ENCODE measurements around the gene MAP3K8. TPM values are rescaled to one million over a fixed set of nuclear protein-coding genes. Genes with fewer than 3 reads are reported as not detected.

Gene MAP3K8
- polyA plus RNA-seq, 3 donors: 54.5 to 206 (median 59.2) TPM

- peaks cover 61% of the 10 kb centered on the region for H3K4me1 Mint-ChIP-seq
- H3K4me2 ChIP-seq (replicated peaks; ENCODE audit: extremely low read depth, low read length, poor library complexity, severe bottlenecking): peak overlapping the region; percentile 84
Measured at GRCh38 chr10:30436191-30436611, 2.2 kb downstream of the MAP3K8 start.

GRCh38 chr10:30436671-30437030 is 2.7 kb downstream of the MAP3K8 start:
- Mint-ChIP-seq H3K4me1 (peaks cover 58% of the 10 kb centered on the region), H3K4me3 (peak overlapping the region; percentile 98), H3K9me3 (no peaks in the 10 kb centered on the region), H3K27ac (peak overlapping the region; percentile 53 to 98 (median 79)), H3K36me3 (peaks cover 55 to 58% of the 10 kb centered on the region in 2 donors), H3K27me3 (ENCODE audit: low read depth in 3 of 3) (peaks cover 0 to 2% (median 0%) of the 10 kb centered on the region in 3 donors)
- peak overlapping the region; percentile 100 for H3K9ac ChIP-seq (ENCODE audit: insufficient read depth, low read length, poor library complexity, severe bottlenecking)
- H4K20me1 ChIP-seq (ENCODE audit: insufficient read depth, low read length): peaks cover 73% of the 10 kb centered on the region
- peaks cover 26 to 45% of the 10 kb centered on the region in 2 donors for H3K36me3 ChIP-seq (replicated peaks in 1 of 2; ENCODE audit: control insufficient read depth in 1 of 2, insufficient read depth in 2 of 2, low read length in 2 of 2)
- TF ChIP-seq CTCF (IDR thresholded peaks at IDR 0.05): no peak
- intact Hi-C loops (cut with micrococcal nuclease): loop anchor here in 1 of 2 donors (5.0 kb wide), 1 partner anchor 56 kb away; no protein-coding TSS in a partner anchor
- no peaks in the 10 kb centered on the region for H3K27me3 ChIP-seq (ENCODE audit: control insufficient read depth in 2 of 2, insufficient read depth in 2 of 2, low read length in 2 of 2)
- peak overlapping the region; percentile 84 for H3K4me2 ChIP-seq (replicated peaks; ENCODE audit: extremely low read depth, low read length, poor library complexity, severe bottlenecking)
- peaks cover 41 to 66% of the 10 kb centered on the region in 2 donors for H3K4me1 ChIP-seq (ENCODE audit: control insufficient read depth in 1 of 2, insufficient read depth in 2 of 2, low read length in 2 of 2)
- H3K79me2 ChIP-seq (ENCODE audit: insufficient read depth, low read length): peaks cover 72% of the 10 kb centered on the region
- H3K27ac ChIP-seq (ENCODE audit: low read depth in 1 of 2, low read length in 2 of 2): peak overlapping the region in 1 of 2 donors; percentile 74
- no peak for DNase-seq
- no peaks in the 10 kb centered on the region for H3K9me3 ChIP-seq (replicated peaks in 1 of 2; ENCODE audit: control insufficient read depth in 1 of 2, insufficient read depth in 1 of 2, low read length in 2 of 2)
- no peak overlapping the region for H2AFZ ChIP-seq (ENCODE audit: insufficient read depth, low read depth, low read length, poor library complexity, severe bottlenecking)
- peak overlapping the region; percentile 21 to 100 (median 97) for H3K4me3 ChIP-seq (replicated peaks in 1 of 3; ENCODE audit: low read depth in 2 of 3, low read length in 3 of 3)
- WGBS (ENCODE audit: insufficient coverage): 0% methylated on average over 3 of the region's 3 CpGs

More at GRCh38 chr10:30436191-30436611, 2.2 kb downstream of the MAP3K8 start:
- peak overlapping the region; percentile 96 to 100 (median 97) for H3K4me3 ChIP-seq (replicated peaks in 1 of 3; ENCODE audit: low read depth in 2 of 3, low read length in 3 of 3)
- peaks cover 68% of the 10 kb centered on the region for H3K79me2 ChIP-seq (ENCODE audit: insufficient read depth, low read length)
- no CpG with 5 or more reads among the region's 7 CpGs for WGBS (ENCODE audit: insufficient coverage)
- peak overlapping the region; percentile 18 to 74 for H3K27ac ChIP-seq (ENCODE audit: low read depth in 1 of 2, low read length in 2 of 2)
- H3K36me3 Mint-ChIP-seq: peaks cover 52 to 53% of the 10 kb centered on the region in 2 donors
- H3K4me1 ChIP-seq (ENCODE audit: control insufficient read depth in 1 of 2, insufficient read depth in 2 of 2, low read length in 2 of 2): peaks cover 46 to 67% of the 10 kb centered on the region in 2 donors
- no peaks in the 10 kb centered on the region for H3K9me3 ChIP-seq (replicated peaks in 1 of 2; ENCODE audit: control insufficient read depth in 1 of 2, insufficient read depth in 1 of 2, low read length in 2 of 2)
- H3K9me3 Mint-ChIP-seq: no peaks in the 10 kb centered on the region
- peak; percentile 53 to 70 (median 62) for DNase-seq
- H3K27ac Mint-ChIP-seq: peak overlapping the region; percentile 45 to 99 (median 79)
- H3K4me3 Mint-ChIP-seq: peak overlapping the region; percentile 98
- peaks cover 69% of the 10 kb centered on the region for H4K20me1 ChIP-seq (ENCODE audit: insufficient read depth, low read length)
- peak overlapping the region; percentile 100 for H3K9ac ChIP-seq (ENCODE audit: insufficient read depth, low read length, poor library complexity, severe bottlenecking)
- no peak for TF ChIP-seq CTCF (IDR thresholded peaks at IDR 0.05)
- intact Hi-C loops (cut with micrococcal nuclease): loop anchor here in 1 of 2 donors (5.0 kb wide), 1 partner anchor 56 kb away; no protein-coding TSS in a partner anchor
- no peaks in the 10 kb centered on the region for H3K27me3 ChIP-seq (ENCODE audit: control insufficient read depth in 2 of 2, insufficient read depth in 2 of 2, low read length in 2 of 2)
- peaks cover 0 to 2% (median 0%) of the 10 kb centered on the region in 3 donors for H3K27me3 Mint-ChIP-seq (ENCODE audit: low read depth in 3 of 3)
- H3K36me3 ChIP-seq (replicated peaks in 1 of 2; ENCODE audit: control insufficient read depth in 1 of 2, insufficient read depth in 2 of 2, low read length in 2 of 2): peaks cover 23 to 42% of the 10 kb centered on the region in 2 donors
- H2AFZ ChIP-seq (ENCODE audit: insufficient read depth, low read depth, low read length, poor library complexity, severe bottlenecking): no peak overlapping the region

Measured in CD14-positive monocyte (primary cell).